HG02943 (cell line): ENCODE results near the gene ADIPOQ.
"Not testable (repeated sequence)": the region's sequence is repeated elsewhere in the genome, so short reads cannot be mapped to it uniquely, and the experiment has no call there.

Experiments
- ATAC-seq: cut with Tn5 transposase; IDR thresholded peaks from one replicate; pipeline ENCODE4 v1.9.1; 2021; ENCODE audit warnings: mild to moderate bottlenecking, low read depth, moderate library complexity; ENCODE audit not compliant: unreplicated experiment

The ADIPOQ gene

DNA sequence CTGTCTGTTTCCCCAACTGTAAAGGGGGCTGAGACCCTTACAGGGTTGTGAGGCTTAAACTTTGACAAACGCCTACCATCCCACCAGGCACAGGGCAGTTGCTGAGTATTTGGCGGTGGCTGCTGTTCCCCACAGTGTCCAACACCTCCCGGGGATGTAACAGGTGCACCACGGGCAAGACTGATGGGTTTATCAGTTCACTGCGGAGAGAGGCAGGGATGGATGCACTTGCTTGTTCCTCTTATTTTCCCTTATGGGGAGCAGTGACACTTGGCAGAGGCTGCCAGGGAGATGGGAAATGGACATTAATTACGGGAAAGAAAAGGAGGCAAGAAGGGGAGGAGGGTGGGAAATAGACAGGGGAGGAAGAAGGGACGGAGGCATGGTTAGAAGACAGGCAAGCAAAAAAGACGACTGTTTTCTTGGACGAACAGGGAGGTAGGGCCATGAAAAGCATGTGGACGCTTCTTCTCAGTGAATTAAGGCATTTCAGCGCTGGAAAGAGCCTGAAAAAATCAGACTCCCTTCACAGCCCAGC lies 16.6 kb upstream of the ADIPOQ start:
- ATAC-seq = no peak

DNA sequence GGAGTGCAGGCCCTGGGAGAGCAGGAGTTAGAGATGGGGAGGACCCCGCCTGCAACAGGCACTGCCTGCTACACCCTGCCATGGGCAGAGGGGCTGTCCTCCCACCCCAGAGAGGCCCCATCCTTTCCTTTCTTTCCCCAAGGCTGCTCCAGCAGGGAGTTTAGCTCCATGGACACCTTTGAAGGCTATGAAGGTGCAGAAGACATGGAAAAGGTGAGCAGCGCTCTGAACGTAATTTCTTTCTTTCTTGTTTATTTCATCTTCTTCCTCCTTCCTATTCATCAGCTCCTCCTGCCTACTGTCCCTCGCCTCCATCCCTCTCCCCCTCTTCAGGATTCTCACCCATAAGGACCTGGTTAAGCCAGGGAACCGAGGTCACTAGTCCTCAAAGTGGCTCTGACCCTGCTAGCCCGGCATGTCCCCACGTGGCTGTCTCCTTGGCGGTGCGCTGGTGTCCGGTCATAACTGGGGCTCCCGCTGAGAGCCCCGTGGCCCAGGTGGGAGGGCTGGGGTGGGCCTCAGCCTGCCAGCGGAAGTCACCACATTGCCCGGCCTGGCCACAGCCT lies 16.0 kb upstream of the ADIPOQ start:
- ATAC-seq = no peak

DNA sequence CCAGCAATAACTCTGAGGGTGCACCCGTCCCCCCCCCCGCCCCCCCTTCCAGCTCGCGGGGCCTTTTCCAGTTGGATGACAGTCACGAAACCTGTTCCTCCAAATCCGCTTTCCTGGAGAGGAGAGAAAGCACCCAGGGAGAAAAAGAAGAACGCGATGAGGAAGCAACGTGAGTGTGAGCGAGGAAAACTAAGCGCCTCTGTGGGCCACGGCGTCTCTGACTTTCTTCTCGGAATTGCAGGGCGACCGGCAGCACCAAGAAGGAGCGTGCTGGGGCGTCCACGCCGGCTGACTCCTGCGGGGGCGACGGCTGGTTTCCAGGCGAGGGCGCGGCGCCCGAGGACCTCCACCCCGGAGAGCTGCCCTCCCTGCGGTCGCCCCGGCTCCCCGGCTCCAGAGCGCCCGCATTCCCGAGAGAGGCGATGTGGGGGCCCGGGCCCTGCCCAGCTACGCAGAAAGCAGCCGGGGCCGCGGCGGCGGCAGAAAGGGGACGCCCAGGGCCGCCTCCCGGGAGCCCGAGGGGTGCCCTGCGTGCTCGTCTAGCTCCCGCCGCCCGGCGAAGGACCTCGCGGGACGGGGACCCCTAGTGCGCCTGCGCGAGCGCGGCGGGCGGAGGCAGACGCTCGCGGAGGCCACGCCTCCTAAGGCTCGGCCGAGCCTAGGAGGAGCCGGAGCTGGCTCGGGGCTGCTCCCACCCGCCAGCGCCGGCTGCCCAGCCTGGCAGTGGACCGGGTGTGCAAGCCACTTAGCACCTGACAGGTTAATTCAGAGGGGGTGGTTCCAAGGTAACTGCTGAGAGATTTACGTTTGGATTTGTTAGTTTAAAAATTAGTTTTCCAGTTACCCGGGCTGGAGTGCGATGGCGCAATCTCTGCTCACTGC lies 15.3 kb upstream of the ADIPOQ start:
- peak; percentile 82 for ATAC-seq

DNA sequence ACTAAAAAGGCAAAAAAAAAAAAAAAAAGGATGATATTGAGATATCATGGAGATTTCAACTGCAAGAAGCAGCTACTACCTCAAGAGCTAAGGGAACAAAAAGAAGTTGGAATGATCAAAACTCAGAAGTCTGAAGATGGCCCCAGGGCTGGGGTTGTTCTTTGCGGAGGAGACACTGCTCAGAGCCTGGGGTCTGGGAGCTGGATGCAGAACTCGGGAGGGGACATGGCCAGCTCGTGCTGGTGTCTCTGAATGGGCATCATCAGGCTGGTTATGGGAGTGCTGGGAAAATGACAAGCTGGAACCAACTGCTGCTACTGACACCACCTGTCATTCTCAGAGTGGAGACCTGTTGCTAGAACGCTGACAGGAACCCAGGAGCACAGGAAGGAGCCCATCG lies 14.2 kb upstream of the ADIPOQ start:
- no peak for ATAC-seq

DNA sequence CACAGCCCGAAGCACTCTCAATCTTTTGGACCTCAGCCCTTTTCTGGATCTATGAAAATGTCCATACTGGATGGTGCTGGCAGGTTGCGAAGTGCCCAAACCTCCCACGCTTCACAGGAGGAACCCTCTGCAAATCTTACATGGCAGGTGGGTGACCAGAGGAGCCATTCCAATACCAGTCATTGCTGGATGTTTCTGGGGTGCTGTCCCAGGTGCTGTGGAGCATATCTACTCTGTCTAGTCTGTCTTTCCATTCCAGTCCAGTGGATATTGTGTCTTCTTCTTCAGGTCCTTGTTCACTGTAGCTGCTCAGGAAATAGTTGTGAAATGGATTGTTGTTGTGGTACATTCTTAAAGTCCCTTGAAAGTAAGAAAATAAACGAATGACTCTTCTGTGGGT lies 10.7 kb upstream of the ADIPOQ start:
- no peak for ATAC-seq

DNA sequence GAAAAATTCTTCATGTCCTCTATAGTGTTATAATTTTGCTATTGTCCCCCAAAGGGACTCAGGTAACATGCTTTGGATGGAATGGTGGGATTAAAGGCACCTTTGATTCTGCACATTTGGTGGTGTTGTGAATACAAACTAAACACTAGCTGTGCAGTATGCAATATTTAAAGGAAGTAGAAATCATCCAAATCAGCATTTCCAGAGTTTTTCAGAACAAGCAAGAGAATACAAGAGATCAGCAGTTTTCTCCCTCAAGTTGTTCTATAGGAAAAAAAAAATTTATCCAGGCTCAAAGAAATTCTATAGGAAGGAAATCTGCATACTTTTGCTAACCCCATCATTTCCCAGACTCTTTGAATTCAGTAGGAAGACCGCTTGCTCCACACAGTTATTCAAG lies 10.2 kb upstream of the ADIPOQ start:
- ATAC-seq = no peak

DNA sequence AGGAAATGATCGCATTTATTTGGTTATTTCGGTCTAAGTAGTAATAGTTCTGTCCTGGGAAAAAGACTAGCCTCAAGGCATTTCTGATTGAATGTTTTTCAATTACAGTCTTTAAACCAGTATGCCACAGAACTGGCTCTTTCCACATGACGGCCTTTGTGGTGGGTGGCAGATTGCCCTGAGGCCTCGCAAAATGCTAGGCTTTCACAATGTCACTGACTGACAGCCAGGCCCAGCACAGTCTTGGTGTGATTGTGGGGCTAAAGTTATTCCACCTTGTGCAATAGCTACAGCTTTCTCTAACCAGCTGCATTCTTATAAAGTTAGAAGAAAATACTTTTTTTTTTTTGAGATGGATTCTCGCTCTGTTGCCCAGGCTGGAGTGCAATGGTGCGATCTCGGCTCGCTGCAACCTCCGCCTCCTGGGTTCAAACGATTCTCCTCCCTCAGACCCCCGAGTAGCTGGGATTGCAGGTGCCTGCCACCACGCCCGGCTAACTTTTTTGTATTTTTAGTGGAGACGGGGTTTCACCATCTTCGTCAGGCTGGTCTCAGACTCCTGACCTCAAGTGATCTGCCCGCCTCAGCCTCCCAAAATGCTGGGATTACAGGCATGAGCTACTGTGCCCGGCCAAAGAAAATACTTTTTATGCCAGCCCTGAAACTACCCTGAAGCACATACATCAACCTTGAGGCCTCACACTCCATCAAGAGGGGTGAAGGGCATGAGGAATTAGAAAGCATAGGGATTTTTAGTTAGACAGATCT lies 2.5 kb upstream of the ADIPOQ start:
- ATAC-seq = no peak

DNA sequence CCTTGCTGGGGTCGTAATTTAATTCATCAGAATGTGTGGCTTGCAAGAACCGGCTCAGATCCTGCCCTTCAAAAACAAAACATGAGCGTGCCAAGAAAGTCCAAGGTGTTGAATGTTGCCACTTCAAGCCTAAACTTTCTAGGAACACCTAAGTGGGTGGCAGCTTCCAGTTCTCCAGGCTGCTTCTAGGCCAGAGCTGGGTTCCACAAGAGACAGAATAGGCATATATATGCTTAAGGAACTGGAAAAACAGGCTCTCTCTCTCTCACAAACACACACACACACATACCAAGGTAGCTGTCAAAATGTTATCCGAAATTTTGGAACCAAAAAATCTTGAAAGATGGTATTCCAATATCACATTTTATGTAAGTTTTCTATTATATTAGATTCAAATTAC lies 890 bp upstream of the ADIPOQ start:
- no peak for ATAC-seq

DNA sequence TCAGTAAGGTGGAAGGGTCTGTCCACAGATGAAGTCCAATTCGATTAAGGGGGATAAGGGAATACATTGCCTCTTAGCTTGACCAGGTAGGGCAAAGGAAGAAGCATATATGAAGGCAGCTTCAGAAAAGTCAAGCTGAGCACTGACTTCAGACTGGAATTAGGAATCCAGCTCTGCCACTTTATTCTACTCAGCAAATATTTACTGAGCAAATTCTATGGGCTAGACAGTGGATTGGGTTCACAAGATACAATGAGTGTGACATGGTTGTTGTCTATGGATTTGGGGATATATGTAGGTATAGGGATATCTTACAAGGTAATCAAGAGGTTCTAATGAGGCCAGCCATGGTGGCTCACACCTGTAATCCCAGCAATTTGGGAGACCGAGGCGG lies 526 bp downstream of the ADIPOQ start:
- no peak for ATAC-seq

DNA sequence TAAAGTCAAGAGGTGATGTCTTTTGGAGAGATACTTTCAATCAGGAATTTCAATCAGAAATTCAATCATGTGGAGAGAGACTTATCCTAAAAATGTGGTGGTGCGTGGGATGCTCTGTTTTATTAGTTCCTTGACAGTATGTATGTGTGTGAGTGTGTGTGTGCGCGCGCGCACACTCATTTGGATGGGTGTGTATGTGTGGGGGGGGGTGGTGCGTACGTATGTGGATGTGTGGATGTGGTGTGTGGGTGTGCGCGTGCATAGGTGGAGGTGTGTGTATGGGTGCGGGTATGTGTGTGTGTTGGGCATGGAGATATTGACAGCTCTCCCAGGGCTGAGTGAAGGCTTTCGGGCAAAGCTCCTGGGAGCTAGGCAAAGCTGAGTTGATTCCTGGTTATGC lies 2.4 kb downstream of the ADIPOQ start:
- ATAC-seq = no peak

DNA sequence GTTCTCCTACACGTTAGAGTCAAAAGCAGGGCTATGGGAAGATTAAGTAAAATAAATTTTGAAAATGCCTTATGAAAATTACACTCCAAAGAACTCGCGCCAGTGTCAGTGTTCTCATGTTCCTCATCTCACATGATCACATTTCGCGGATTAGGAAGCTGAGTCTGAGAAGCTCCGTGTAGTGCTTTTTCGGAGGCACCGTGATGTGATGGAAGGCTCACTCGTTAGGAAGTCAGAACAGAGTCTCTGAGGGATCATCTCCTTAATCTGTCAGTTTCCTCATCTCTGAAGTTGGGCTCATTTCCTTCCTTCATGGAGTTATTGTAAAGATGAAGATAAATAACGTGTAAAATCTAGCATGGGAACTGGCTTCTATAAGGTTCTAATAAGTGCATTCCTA lies 3.2 kb downstream of the ADIPOQ start:
- no peak for ATAC-seq

DNA sequence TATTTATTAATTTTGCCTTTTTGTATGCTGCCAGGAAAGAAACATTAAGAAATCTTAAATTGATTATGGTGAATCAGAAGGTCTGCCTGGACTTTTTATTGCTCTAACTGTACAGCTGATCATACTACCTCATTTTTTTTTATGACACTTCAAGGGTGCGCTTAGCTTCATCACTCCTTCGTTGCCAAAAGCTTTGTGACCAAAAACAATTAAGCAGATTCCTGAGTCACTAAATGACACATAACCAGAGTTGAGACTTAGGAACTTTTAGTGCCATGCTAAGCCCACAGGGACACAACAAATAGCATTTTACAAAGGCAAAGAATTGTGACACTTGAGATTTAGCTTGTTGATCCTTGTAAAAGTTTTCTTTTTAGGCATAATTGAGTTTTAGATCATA lies 4.9 kb downstream of the ADIPOQ start:
- ATAC-seq = no peak

DNA sequence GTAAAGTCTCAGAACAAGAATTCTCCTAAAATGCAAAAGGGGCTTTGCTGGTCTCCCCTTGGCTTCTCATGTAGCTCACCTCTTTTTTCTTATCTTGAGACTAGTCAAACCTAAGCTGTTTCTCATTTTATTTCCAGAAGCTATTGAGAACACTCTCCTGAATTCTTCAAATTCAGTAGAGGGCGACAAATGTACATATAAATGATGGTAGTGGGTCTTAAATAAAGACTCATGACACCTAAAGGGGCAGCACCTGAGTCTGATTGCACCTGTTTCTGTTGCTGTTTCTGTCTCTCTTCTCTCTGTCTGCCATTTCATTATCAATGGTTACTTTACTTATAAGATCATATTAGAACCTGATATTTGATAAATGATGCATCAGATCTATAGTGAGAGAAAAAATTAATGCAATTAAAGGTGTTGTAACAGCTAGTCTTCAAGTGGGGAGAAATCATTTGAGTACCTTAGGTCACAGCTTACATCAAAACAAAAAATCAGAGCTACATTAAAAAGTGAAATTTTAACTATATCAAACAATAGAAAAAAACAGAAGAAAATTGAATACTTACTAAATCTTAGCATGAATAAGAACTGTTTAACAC lies 7.0 kb downstream of the ADIPOQ start:
- no peak for ATAC-seq

DNA sequence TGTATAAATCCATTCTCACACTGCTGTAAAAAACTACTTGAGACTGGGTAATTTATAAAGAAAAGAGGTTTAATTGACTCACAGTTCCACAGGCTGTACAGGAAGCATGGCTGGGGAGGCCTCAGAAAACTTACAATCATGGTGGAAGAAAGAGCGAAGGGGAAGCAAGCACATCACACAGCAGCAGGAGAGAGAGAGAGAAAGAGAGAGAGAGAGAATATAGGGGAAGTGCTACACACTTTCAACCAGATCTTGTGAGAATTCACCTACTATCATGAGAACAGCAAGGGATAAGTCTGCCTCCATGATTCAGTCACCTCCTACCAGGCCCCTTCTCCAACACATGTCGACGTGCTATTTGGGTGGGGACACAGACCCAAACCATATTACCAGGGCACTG lies 9.3 kb downstream of the ADIPOQ start:
- not testable (repeated sequence) for ATAC-seq

DNA sequence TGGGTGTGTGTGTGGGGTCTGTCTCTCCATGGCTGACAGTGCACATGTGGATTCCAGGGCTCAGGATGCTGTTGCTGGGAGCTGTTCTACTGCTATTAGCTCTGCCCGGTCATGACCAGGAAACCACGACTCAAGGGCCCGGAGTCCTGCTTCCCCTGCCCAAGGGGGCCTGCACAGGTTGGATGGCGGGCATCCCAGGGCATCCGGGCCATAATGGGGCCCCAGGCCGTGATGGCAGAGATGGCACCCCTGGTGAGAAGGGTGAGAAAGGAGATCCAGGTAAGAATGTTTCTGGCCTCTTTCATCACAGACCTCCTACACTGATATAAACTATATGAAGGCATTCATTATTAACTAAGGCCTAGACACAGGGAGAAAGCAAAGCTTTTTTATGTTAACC lies 10.5 kb downstream of the ADIPOQ start:
- no peak for ATAC-seq

DNA sequence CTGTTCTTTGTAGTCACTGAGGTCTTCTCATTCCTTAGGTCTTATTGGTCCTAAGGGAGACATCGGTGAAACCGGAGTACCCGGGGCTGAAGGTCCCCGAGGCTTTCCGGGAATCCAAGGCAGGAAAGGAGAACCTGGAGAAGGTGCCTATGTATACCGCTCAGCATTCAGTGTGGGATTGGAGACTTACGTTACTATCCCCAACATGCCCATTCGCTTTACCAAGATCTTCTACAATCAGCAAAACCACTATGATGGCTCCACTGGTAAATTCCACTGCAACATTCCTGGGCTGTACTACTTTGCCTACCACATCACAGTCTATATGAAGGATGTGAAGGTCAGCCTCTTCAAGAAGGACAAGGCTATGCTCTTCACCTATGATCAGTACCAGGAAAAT lies 11.6 kb downstream of the ADIPOQ start:
- ATAC-seq = no peak

DNA sequence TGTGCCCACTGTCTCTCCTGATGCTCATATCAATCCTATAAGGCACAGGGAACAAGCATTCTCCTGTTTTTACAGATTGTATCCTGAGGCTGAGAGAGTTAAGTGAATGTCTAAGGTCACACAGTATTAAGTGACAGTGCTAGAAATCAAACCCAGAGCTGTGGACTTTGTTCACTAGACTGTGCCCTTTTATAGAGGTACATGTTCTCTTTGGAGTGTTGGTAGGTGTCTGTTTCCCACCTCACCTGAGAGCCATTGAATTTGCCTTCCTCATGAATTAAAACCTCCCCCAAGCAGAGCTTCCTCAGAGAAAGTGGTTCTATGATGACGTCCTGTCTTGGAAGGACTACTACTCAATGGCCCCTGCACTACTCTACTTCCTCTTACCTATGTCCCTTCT lies 12.4 kb downstream of the ADIPOQ start:
- no peak for ATAC-seq

DNA sequence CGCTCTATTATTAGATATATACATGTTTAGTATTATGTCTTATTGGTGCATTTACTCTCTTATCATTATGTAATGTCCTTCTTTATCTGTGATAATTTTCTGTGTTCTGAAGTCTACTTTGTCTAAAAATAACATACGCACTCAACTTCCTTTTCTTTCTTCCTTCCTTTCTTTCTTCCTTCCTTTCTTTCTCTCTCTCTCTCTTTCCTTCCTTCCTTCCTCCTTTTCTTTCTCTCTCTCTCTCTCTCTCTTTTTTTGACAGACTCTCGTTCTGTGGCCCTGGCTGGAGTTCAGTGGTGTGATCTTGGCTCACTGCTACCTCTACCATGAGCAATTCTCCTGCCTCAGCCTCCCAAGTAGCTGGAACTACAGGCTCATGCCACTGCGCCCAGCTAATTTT lies 15.2 kb downstream of the ADIPOQ start:
- ATAC-seq = no peak

DNA sequence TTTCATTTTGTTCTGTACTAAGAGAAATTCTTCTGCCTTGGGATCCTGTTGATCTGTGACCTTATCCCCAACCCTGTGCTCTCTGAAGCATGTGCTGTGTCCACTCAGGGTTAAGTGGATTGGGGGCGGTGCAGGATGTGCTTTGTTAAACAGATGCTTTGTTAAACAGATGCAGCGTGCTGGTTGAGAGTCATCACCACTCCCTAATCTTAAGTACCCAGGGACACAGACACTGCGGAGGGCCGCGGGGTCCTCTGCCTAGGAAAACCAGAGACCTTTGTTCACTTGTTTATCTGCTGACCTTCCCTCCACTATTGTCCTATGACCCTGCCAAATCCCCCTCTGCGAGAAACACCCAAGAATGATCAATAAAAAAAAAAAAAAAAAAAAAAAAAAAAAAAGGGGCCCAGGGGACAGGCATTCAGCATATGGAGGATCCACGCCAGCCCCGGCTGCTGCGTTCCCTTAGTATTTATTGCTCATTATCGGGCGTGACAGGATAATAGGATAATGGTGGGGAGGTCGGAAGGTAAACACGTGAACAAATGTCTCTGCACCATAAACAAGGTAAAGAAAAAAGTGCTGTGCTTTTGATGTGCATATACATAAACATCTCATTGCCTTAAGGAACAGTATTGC lies 22.8 kb downstream of the ADIPOQ start:
- ATAC-seq = not testable (repeated sequence)

DNA sequence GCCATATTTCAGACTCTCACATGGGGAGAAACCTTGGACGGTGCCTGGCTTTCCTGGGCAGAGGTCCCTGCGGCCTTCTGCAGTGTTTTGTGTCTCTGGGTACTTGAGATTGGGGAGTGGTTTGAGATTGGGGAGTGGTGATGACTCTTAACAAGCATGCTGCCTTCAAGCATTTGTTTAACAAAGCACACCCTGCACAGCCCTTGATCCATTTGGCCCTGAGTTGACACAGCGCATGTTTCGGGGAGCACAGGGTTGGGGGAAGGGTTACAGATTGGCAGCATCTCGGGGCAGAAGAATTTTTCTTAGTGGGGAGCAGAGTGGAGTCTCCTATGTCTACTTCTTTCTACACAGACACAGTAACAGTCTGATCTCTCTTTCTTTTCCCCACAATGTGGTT lies 23.6 kb downstream of the ADIPOQ start:
- not testable (repeated sequence) for ATAC-seq
